ENCODE measurements around the gene ALKBH7. TPM values are rescaled to one million over a fixed set of nuclear protein-coding genes. Genes with fewer than 3 reads are reported as not detected.

The ALKBH7 gene
- total and polyA plus RNA-seq, 4 experiments from 2014 or later, result 67.4 to 88.1 (median 72.9) TPM

DNA sequence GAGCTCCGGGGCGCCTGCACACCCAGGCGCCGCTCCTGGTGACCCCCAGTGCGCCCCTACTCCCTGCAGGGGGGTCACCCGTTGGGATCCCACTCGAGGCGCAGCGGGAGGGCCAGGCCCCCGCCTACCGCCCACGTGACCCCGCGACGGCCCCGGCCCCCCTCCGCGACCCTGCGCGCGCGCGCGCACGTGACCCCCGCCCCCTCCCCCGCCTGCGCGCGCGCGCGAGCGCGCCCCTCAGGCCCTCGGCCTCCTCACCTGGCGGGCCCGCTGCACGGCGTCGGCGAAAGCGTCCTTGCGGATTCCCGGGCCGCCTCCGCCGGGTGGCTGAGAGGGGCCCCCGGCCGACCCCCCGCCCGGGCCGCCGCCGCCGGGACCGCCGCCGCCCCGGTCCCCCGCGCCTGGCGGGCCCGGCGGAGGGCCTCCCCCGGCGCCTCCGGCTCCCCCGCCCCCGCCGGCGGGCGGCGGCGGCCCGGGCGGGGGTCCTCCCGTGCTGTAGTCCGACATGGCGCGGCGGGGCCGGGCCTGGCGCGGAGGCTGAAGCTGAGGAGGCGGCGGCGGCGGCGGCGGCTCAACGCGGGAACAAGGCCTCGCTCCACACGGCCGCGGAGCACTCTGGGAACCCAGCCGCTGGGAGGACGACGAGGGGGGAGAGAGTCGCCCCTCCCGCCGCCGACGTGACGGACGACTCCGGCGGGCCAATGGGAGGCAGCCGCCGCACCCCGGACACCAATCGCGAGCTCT, 51.8 kb downstream of the ALKBH7 start, which contains the start of gene KHSRP:
Gene KHSRP, minus strand, starts transcription at position 617 of the 744 bp plus-strand sequence. Its CDS starts 110 bp downstream, at position 507.
- Histone ChIP-seq H3K4me1 (ENCODE audit: insufficient read depth, low read length) (peaks cover 39% of the 10 kb centered on the region), H3K4me3 (ENCODE audit: low read length in 2 of 2) (peak within 1 kb of the TSS; percentile 69 to 71), H3K9me3 (ENCODE audit: control insufficient read depth in 1 of 2, low read length in 2 of 2) (no peaks in the 10 kb centered on the region), H3K27me3 (ENCODE audit: insufficient read depth, low read length) (no peaks in the 10 kb centered on the region), H3K27ac (ENCODE audit: low read depth, low read length) (peak within 1 kb of the TSS; percentile 66), H3K36me3 (ENCODE audit: insufficient read depth, low read length) (peaks cover 32% of the 10 kb centered on the region)
- POLR2A ChIA-PET (ENCODE audit: partially characterized antibody), result interaction anchor here (0.6 to 3.8 kb wide), 20 partner anchors 12 to 1633 kb away, joined by 3 to 30 read pairs (median 4); partner anchors contain the start of genes ALKBH7, CLPP, DENND1C and FEM1A
- H3K36me3 Mint-ChIP-seq, result peaks cover 13 to 38% of the 10 kb centered on the region in 2 donors
- peaks cover 0 to 2% (median 0%) of the 10 kb centered on the region in 8 donors for H3K9me3 Mint-ChIP-seq
- intact Hi-C loops (cut with micrococcal nuclease), result loop anchor here (10.0 kb wide), 1 partner anchor 80 kb away; the partner anchor contains the start of gene TUBB4A
- no peaks in the 10 kb centered on the region for H3K27me3 Mint-ChIP-seq
- CTCF ChIA-PET (ENCODE audit: partially characterized antibody), result interaction anchor here (1.0 to 1.1 kb wide), 3 partner anchors 92 to 438 kb away, joined by 3 read pairs; no protein-coding TSS in a partner anchor
- H3K4me1 Mint-ChIP-seq, result peaks cover 16 to 37% (median 29%) of the 10 kb centered on the region in 4 donors
- peak in 2 of 5 donors; percentile 13 to 47 for DNase-seq
- peak within 1 kb of the TSS; percentile 90 to 99 (median 94) for H3K27ac Mint-ChIP-seq
- peak within 1 kb of the TSS; percentile 87 to 92 (median 89) for H3K4me3 Mint-ChIP-seq

Small RNA genes lying within 50 kb of the gene (microRNA-seq; reads per million reads assigned to microRNA genes)
- 3.1 reads per million, percentile 13 among the genes with 10 or more reads in this experiment for gene MIR3940 (ENCODE audit: borderline microRNAs expressed, borderline number of aligned reads, borderline replicate concordance)
- not detected for gene MIR6790 (ENCODE audit: borderline microRNAs expressed, borderline number of aligned reads, borderline replicate concordance)
- gene MIR6885 (ENCODE audit: borderline microRNAs expressed, borderline number of aligned reads, borderline replicate concordance), result not detected

Other genes with a start within 250 kb of the ALKBH7 start
- not detected for gene ACSBG2, start 237.1 kb upstream of the ALKBH7 start, total RNA-seq
- gene ACSBG2, start 237.1 kb upstream of the ALKBH7 start, polyA plus RNA-seq, result not detected
- 10 to 100 TPM; 41.1 to 41.7 TPM for gene MLLT1, start 92.8 kb upstream of the ALKBH7 start, total RNA-seq
- gene MLLT1, start 92.8 kb upstream of the ALKBH7 start, polyA plus RNA-seq, result 1 to 10 TPM in 1 of 2 donors, under 1 TPM in 1; 0.50 to 2.0 TPM
- 1 to 10 TPM in 1 of 2 experiments, under 1 TPM in 1; 0.67 to 1.3 TPM for gene ACER1, start 39.2 kb upstream of the ALKBH7 start, total RNA-seq
- 1 to 10 TPM in 1 of 2 donors, under 1 TPM in 1; 0.90 to 1.1 TPM for gene ACER1, start 39.2 kb upstream of the ALKBH7 start, polyA plus RNA-seq
- gene CLPP, start 11.3 kb upstream of the ALKBH7 start, total RNA-seq, result 10 to 100 TPM; 70.8 to 71.3 TPM
- gene CLPP, start 11.3 kb upstream of the ALKBH7 start, polyA plus RNA-seq, result 100 to 1,000 TPM; 160 to 212 TPM
- 1 to 10 TPM; 4.6 to 5.2 TPM for gene PSPN, start 3.1 kb downstream of the ALKBH7 start, total RNA-seq
- gene PSPN, start 3.1 kb downstream of the ALKBH7 start, polyA plus RNA-seq, result under 1 TPM; 0.38 to 0.61 TPM
- 10 to 100 TPM; 56.3 to 57.7 TPM for gene GTF2F1, start 20.4 kb downstream of the ALKBH7 start, total RNA-seq
- gene GTF2F1, start 20.4 kb downstream of the ALKBH7 start, polyA plus RNA-seq, result 10 to 100 TPM in 1 of 2 donors, 1 to 10 TPM in 1; 6.6 to 27.5 TPM
- 100 to 1,000 TPM; 168 to 169 TPM for gene KHSRP, start 52.0 kb downstream of the ALKBH7 start, total RNA-seq
- gene KHSRP, start 52.0 kb downstream of the ALKBH7 start, polyA plus RNA-seq, result 10 to 100 TPM in 1 of 2 donors, 1 to 10 TPM in 1; 4.3 to 25.3 TPM
- gene SLC25A41, start 61.0 kb downstream of the ALKBH7 start, total RNA-seq, result not detected
- gene SLC25A41, start 61.0 kb downstream of the ALKBH7 start, polyA plus RNA-seq, result not detected
- 10 to 100 TPM; 24.9 to 25.5 TPM for gene SLC25A23, start 87.0 kb downstream of the ALKBH7 start, total RNA-seq
- 10 to 100 TPM in 1 of 2 donors, 1 to 10 TPM in 1; 8.2 to 24.3 TPM for gene SLC25A23, start 87.0 kb downstream of the ALKBH7 start, polyA plus RNA-seq
- gene CRB3, start 91.5 kb downstream of the ALKBH7 start, total RNA-seq, result 1 to 10 TPM; 4.2 to 5.1 TPM
- 10 to 100 TPM in 1 of 2 donors, 1 to 10 TPM in 1; 4.3 to 10.3 TPM for gene CRB3, start 91.5 kb downstream of the ALKBH7 start, polyA plus RNA-seq
- 100 to 1,000 TPM; 105 to 113 TPM for gene DENND1C, start 109.0 kb downstream of the ALKBH7 start, total RNA-seq
- 10 to 100 TPM; 39.6 to 77.8 TPM for gene DENND1C, start 109.0 kb downstream of the ALKBH7 start, polyA plus RNA-seq
- 1 to 10 TPM; 3.9 to 4.7 TPM for gene TUBB4A, start 129.5 kb downstream of the ALKBH7 start, total RNA-seq
- 1 to 10 TPM; 1.5 to 1.9 TPM for gene TUBB4A, start 129.5 kb downstream of the ALKBH7 start, polyA plus RNA-seq
- under 1 TPM; 0.64 to 0.99 TPM for gene TNFSF9, start 158.2 kb downstream of the ALKBH7 start, total RNA-seq
- 1 to 10 TPM in 1 of 2 donors, under 1 TPM in 1; 0.29 to 3.3 TPM for gene TNFSF9, start 158.2 kb downstream of the ALKBH7 start, polyA plus RNA-seq
- 1 to 10 TPM; 1.9 to 3.0 TPM for gene CD70, start 218.4 kb downstream of the ALKBH7 start, total RNA-seq
- gene CD70, start 218.4 kb downstream of the ALKBH7 start, polyA plus RNA-seq, result 1 to 10 TPM; 1.8 to 1.9 TPM